Measurements from ENCODE around the gene CCDC186.

DNA sequence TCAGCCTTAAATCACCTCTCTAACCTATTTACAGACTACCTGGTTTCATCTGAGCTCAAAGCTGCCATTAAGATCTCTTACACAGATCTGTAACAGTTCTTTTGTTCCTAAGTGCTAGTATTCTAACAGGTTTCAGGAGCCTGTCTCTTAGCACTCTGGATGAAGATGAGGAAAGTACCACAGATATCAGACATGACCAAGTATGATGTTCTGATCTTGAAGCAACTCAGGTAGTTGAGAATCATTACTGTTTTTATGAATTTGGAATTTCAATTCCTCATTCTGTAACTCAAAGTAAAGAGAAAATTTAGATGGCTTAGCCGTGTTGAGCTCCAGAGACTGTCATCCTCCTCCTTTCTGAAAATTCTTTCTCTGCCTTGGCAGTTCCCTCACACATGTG, 30.8 kb downstream of the CCDC186 start:
- TF ChIP-seq, protein P1, sequence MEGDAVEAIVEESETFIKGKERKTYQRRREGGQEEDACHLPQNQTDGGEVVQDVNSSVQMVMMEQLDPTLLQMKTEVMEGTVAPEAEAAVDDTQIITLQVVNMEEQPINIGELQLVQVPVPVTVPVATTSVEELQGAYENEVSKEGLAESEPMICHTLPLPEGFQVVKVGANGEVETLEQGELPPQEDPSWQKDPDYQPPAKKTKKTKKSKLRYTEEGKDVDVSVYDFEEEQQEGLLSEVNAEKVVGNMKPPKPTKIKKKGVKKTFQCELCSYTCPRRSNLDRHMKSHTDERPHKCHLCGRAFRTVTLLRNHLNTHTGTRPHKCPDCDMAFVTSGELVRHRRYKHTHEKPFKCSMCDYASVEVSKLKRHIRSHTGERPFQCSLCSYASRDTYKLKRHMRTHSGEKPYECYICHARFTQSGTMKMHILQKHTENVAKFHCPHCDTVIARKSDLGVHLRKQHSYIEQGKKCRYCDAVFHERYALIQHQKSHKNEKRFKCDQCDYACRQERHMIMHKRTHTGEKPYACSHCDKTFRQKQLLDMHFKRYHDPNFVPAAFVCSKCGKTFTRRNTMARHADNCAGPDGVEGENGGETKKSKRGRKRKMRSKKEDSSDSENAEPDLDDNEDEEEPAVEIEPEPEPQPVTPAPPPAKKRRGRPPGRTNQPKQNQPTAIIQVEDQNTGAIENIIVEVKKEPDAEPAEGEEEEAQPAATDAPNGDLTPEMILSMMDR (IDR thresholded peaks at IDR 0.05; ENCODE audit: low read depth, low read length) = no peak
- TF ChIP-seq EZH2phosphoT487 (IDR thresholded peaks at IDR 0.05; ENCODE audit: low read depth) = no peak
